ENCODE results near the gene DCUN1D1.
"Not testable (repeated sequence)": the region's sequence is repeated elsewhere in the genome, so short reads cannot be mapped to it uniquely, and the experiment has no call there.

The DCUN1D1 gene

DNA sequence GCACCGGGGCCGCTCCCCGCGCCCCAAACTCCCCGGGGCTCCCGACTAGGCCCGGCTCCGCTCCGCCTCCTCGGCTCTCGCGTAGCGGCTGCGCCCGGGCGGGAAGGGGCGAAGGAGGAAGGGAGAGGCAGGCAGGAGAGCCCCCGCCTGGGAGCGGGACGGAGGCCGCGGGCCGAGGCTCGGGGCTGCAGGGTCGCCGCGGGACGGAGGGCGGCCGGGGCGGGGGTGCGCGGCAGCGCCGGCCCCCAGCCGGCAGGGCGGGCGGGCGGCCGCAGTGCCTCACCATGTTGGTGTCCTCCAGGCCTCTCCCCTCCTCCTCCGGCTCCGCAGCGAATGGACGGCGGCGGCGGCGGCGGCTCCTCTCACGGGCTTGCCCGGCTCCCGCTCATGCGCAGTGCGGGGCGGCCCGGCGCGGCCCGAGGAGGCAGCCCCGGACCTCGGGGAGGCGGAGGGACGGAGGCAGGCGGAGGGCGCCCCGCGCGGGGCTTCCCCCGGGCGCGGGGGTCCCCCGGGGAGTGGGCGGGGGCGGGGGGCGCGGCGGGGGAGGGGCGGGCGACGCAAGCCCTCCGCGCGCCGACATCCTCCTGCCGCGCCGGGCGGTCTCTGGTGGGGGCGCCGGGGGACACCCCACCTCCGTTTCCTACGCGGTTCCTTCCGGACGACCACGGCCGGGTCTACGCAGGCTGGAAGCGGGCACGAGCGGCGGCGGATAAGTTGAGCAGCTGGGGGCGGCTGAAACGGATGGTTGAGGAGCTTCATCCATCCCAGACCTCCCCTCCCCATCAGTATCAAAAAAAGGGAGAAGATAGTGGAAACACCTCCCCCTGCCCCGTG is at the start of gene DCUN1D1:
TSS of gene DCUN1D1 (minus strand) at position 335 of the 834 bp plus-strand sequence. CDS start at position 286, 49 bp downstream.
- DNase-seq = peak; percentile 89

DNA sequence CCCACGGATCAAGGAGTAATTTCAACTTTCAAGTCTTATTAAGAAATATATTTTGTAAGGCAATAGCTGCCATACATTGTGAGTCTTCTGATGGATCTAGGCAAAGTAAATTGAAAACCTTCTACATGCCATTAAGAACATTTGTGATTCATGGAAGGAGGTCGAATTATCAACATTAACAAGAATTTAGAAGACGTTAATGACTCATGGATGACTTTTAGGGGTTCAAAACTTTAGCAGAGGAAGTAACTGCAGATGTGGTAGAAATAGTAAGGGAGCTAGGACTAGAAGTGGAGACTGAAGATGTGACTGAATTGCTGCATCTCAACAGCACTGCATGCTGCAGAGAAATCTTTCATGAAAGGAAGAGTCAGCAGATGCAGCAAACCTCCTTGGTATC is 48.1 kb upstream of the DCUN1D1 start:
- DNase-seq = no peak

DNA sequence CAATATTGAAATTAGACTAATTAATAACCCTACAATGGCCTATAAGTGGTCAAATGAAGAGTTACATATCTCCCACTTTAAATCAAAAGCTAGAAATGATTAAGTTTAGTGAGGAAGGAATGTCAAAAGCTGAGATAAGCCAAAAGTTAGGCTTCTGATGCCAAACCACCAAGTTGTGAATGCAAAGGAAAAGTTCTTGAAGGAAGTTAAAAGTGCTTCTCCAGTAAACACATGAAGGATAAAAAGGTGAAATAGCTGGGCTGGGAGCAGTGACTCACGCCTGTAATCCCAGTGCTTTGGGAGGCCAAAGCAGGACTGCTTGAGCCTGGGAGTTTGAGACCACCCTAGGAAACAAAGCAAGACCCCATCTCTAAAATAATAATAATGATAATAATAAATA is 46.9 kb upstream of the DCUN1D1 start:
- no peak for DNase-seq

DNA sequence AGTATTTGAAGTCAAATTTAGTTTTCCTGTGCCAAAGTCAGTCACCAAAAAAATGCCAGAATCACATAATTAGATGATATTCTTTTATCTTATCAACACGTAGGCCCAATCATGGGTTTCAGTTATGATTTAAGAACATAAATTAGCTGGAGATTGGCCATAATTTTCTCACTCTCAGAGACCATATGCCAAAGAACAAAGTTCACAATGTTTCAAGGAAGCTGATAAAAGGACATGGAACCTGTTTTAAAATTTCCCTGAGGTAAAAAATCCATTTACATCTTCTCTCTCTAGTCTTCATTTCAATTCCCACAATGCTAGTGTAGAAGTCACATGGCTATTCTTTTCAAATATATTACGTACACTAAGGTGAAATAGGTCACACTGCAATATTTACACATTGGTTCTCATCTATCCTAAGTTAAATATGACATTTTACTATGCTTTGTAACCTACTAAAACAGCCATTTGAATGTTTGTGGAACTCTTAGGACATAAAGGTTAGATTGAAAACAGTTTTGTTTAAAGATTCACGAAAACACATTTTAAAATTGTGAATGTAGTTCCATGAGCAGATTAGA is 42.7 kb upstream of the DCUN1D1 start:
- no peak for DNase-seq

DNA sequence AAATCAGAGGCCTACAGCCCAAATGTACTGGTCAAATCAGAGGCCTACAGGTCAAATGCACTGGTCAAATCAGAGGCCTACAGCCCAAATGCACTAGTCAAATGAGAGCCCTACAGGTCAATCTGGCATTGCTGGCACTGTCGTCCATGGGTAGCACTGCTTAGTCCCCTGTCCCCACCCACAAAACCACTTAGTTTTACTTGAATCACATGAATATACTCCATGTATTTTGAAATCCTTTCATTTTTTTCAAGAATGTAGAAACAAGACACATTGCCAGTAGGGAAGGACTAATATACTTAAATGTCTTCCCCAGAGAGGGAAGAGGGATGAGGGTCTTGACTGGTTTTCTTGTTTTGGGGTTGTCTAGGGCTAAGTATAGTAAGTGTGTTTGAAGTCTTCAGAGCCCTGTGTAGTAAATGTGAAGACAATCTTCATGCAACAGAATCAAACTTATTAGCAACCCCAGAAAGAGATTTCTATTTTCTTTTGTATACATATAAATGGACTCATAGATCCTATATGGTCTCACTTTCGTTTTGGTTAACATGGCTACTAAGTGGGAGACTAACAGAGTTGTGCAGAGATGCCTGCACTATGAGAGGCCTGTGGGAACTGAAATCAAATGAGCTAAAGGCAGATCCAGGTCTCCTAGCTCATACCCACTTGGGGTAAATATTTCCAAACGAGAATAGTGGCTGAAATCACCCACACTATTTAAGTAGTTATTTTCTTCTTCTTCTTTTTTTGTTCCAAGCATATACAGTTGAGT is 38.3 kb upstream of the DCUN1D1 start:
- no peak for DNase-seq

DNA sequence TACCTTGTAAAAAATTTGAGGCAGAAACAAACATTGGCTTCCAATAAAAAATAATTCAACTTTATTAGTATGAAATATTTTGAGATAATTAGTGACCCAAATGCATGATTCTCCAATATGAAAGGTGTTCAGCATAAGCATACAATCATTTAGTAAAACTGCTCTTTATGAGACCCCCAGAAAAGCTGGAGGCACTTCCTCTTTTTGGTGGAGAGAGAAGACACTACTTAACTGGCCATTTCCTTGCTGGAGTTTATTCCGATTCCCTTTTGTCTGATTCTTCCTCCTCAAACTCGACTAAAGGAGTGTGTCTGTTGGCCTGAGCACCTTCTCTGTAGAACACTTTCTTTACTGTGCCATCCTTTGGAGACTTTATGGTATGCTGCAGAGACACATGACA is 34.8 kb upstream of the DCUN1D1 start:
- DNase-seq = no peak

DNA sequence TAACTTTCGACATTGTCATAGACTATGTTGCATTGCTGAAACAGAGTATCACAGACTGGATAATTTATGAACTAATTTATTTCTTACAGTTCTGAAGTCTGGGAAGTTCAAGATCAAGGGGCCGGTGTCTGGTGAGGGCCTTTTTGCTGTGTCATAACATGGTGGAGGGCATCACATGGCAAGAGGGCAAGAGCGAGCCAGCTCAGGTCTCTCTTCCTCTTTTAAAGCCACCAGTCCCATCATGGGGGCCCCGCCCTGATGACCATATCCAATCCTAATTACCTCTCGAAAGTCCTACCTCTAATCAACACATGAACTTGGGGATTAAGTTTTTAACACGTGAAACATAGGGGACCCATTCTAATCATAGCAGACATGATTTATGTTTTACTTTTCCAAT is 33.5 kb upstream of the DCUN1D1 start:
- DNase-seq = no peak

DNA sequence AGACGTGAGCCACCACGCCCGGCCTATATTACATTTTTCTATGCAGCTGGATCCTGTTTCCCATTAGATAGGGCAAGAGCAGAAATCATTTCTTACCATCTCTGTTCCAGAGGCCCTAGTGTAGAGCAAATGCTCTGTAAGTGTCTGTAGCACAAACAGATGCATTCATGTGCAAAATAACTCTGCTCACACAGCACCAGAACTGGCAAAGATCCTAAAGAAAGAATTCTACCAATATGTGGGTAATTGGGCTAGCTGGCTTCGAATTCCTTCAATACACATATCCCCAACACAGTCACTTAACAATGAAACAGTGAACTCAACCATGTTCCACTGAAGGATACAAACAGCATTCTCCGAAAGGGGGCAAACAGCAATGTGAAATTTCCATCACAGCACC is 32.7 kb upstream of the DCUN1D1 start:
- no peak for DNase-seq

DNA sequence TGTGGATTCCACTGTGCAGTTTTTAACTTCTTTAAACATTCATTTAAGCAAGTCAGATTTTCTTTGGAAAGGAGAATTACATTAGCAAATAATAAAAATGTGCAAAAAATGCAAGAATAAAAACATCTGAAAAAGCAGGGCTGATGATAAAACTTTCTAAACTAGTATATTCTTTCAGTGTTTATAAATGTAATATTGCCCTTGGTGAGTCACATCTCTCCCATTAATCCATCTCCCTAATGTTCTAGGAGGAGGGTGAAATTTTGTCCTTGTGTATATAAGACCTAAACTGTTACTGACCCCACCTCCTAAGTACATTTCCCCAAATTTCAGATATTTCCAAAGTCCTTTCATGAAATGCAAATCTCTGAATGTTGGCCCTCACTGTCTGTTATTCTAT is 28.5 kb upstream of the DCUN1D1 start:
- DNase-seq = no peak

DNA sequence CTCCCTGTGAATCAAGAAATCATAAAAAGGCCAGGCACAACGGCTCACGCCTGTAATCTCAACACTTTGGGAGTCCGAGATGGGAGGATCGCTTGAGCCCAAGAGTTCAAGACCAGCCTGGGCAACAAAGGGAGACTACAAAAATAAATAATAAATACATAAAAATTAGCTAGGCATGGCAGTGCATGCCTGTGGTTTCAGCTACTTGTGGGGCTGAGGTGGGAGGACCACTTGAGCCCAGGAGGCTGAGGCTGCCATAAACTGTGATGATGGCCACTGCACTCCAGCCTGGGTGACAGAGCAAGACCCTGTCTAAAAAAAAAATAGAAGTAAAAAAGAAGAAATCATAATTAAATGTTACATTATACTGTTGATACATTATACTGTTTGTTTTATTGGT is 28.0 kb upstream of the DCUN1D1 start:
- DNase-seq = no peak

DNA sequence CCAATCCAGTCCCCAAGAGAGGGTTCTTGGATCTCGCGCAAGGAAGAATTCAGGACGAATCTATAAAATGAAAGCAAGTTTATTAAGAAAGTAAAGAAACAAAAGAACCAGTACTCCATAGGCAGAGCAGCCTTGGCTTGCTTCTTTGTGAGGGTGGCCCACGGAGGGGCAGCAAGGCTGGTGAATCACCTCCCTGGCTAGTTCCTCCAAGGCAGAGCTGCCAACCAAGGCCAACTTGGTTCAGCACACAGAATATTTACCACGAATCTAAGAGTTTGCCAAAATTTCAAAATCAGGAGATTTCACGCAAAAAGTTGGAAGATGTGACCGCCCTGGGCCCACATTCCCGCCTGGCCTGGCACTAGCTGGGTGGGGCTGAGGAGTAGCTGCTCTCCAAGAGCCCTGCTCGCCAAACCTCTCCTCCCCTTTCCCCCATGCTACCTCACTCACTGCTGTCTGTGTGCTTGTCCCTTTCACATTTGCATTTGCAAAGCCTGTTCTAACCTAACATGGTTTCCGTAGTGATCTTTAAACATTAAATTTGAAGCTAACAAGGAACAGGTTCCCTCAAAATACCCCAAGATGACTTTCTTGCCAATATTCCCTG is 26.2 kb upstream of the DCUN1D1 start:
- DNase-seq = no peak

DNA sequence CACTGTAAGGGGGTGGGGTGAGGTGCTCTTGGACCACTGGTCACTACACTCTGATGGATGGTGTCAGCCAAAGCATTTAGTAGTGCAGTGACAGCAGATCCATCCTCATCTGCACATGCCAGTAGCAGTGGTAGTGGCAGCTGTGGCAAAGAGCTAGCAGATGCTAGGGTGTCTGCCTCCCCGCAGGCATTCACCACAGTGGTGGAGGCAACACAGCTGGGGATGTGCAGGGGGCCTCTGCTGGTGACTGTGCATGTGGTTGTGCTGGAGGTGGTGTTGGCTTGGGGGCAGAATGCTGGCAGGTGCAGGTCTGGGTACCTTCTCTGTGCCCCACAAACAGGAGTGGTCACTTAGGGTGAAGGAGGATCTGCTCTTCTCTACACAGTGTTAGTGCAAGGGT is 19.4 kb upstream of the DCUN1D1 start:
- DNase-seq = no peak

DNA sequence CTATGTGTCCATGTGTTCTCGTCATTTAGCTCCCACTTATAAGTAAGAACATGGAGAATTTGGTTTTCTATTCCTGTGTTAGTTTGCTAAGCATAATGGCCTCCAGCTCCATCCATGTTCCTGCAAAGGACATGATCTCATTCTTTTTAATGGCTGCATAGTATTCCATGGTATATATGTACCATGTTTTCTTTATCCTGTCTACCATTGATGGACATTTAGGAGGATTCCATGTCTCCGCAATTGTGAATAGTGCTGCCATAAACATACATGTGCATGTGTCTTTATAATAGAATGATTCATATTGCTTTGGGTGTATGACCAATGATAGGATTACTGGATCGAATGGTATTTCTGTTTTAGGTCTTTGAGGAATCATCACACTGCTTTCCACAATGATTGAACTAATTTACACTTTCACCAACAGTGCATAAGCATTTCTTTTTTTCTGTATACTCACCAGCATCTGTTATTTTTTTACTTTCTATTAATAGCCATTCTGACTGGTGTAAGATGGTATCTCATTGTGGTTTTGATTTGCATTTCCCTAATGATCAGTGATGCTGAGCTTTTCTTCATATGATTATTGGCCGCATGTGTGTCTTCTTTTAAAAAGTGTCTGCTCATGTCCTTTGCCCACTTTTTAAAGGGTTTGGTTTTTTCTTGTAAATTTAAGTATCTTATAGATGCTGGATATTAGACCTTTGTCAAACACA is 13.3 kb upstream of the DCUN1D1 start:
- not testable (repeated sequence) for DNase-seq

DNA sequence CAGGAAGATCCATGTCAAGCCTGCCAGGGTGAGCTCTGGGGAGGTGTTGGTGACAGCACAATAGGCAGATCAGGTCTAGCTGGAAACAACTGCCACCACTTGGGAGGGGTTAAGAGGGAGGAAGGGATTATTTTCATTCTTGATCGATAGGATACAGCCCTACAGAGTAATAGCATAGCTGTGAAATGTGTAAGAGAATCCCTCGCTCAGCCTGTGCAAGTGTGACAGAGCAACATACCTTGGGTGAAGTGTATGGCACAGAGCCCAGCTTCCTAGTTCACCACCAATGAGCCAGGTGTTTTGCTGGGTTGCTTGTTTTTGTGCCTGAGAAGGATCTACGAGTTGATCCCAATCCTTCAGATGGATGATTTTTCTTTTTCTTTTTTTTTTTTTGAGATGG is 9.2 kb upstream of the DCUN1D1 start:
- no peak for DNase-seq

DNA sequence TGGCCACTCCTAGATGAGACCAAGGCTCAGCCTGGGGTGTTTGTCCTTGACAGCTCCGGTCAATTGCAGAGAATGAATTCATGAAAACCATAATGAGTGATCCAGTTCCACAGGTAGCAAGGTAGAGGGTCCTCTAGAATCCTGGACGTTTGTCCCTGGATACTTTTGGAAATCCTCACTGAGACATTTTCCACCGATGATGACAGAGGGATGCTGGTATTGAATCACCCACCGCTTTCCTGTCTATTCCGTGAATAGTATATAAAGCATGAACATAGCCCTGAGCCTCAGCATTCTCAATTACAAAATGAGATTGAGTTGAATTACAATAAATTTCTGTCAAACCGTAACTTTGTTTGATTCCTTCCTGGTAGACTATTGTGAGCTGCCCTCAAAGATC is 5.7 kb upstream of the DCUN1D1 start:
- DNase-seq = no peak

DNA sequence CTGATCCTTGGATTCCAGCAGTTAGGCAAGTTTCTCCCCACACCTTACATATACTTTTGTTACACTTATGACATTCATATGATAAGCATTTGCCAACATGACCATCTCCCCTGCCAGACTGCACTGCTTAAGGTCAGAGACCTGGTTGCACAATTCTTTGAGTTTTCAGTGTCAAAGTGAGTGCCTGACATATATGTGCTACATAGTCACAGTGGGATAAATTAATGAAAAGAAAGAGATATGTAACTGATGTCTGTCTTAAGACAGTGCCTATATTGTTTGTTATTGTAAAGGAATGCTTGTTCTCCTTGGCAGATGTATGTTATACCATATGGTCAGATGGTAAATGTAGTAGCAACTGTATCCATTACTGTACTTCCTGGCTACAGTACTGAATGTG is 3.5 kb upstream of the DCUN1D1 start:
- DNase-seq = no peak

DNA sequence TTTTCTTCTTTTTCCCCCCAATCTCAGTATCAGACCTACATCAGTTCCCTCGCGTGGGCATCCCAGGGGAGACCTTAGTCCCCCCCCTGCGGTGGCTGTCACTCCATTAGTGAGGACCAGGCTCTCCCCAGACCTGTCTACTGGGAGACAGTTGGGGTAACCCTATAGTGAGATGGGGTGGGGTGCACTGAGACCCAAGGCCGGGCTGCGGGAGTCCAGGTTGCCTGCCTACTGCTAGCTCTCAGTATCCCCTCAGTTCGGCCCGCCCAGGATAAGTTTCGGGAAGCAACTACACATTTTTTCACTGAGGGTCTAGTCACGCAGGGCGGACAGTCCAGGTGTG is 671 bp upstream of the DCUN1D1 start:
- DNase-seq = no peak

DNA sequence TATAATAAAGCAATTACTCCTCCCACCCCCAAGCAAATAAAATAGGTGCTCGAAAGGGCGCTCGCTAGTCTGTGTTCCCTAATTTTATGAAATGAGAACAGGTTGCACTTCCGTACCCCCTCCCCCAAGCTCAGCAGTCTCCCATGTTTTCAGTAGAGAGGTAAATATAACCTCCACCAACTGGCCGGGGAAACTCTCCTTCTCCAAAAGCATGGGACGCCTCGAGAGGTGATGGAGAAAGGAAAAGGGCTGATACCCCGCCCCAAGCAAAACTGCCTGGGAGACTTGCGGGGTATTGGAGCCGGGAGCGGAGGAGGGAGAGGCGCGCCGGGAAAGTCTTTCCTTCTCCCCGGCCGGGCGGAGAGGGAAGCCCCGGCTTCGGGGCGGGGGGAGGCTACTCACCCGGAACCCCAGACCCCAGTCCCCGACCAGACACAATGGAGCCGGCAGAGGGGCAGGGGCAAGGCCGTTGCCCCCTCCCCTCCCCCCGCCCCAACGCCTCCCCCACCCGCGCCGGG is 605 bp downstream of the DCUN1D1 start:
- DNase-seq = no peak

DNA sequence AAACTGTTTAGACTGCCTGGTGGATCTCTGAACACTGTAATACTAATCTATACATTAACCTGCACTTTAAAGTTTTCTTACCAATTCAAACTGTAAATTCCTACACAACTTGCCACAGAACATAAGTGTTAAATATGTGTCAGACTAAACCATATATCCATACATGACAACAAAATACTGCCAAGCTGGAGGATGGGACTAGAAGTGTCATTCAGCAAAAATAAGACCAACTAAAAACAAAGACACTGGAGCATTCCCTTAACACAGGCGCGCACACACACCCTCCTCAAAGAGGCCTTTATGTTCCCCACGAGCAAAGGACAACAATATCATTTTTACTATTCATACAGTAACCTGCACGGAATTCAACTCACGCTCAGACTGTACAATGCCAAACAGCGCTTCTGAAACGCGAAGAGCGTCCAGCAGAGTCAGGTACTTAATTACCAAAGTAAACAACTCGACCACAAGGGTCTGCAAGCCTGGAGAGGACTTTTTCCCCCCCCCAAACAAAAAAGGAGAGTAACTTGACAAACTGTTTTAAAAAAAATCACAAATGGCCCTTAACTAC is 1.1 kb downstream of the DCUN1D1 start:
- DNase-seq = no peak

DNA sequence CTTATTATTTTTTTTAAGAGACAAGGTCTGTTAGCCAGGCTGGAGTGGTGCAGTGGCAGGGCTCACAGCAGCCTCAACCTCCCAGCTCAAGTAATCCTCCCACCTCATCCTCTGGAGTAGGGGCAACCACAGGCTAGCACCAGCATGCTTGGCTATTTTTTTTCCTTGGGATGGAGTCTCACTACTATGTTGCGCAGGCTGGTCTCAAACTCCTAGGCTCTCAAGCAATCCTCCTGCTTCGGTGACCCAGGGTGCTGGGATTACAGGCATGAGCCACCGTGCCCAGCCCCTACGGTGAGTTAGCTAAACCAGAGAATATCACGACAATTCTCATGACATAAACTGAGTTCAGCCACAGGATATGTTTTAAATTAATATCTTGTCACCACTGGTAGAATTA is 2.0 kb downstream of the DCUN1D1 start:
- DNase-seq = no peak

DNA sequence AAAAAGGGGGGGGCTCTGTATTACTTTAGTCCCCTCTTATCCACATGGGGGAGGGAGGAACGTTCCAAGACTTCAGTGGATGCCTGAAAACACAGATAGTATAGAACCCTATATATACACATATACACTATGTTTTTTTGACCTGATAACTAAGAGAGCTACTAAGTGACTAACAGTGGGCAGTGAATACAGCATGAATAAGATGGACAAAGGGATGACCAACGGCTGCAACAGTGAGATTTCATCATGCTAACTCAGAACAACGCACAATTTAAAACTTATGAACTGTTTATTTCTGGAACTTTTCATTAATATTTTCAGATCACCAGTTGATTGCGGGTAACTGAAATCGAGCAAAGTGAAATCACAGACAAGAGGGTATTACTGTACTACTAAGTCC is 7.3 kb downstream of the DCUN1D1 start:
- no peak for DNase-seq

DNA sequence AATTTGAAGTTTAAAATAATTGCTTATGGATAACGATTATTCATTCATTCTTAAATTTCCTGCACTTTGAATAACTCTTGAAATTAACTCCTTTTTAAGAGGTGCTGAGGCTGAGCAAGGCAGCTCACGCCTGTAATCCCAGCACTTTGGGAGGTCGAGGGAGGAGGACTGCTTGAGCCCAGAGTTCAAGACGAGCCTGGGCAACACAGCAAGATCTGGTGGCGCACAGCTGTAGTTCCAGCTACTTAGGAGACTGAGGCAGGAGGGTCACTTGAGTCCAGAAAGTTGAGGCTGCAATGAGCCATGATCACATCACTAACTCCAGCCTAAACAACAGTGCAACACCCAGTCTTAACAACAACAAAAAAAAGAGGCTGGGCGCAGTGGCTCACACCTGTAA is 8.0 kb downstream of the DCUN1D1 start:
- DNase-seq = no peak
